Measurements from ENCODE around the gene ATG7.

The ATG7 gene

GRCh38 chr3:11478167-11478566 is 206.0 kb downstream of the ATG7 start:
- Histone ChIP-seq H3K4me2 (no peak overlapping the region), H2AFZ (ENCODE audit: low read depth) (no peak overlapping the region), H4K20me1 (ENCODE audit: insufficient read depth) (no peaks in the 10 kb centered on the region), H3K4me3 (IDR thresholded peaks at IDR 0.05; ENCODE audit: insufficient read depth, low read depth, low read length) (no peak overlapping the region), H3K79me2 (ENCODE audit: insufficient read depth, low read depth) (no peaks in the 10 kb centered on the region), H3K27ac (no peak overlapping the region), H3K4me1 (ENCODE audit: low read depth, poor library complexity, severe bottlenecking) (no peaks in the 10 kb centered on the region), H3K27me3 (ENCODE audit: insufficient read depth, low read depth) (no peaks in the 10 kb centered on the region), H3K9ac (no peak overlapping the region), H3K36me3 (ENCODE audit: insufficient read depth) (no peaks in the 10 kb centered on the region)
- TF ChIP-seq CTCF (conservative IDR thresholded peaks at IDR 0.05; ENCODE audit: low read depth, low read length), result no peak

DNA sequence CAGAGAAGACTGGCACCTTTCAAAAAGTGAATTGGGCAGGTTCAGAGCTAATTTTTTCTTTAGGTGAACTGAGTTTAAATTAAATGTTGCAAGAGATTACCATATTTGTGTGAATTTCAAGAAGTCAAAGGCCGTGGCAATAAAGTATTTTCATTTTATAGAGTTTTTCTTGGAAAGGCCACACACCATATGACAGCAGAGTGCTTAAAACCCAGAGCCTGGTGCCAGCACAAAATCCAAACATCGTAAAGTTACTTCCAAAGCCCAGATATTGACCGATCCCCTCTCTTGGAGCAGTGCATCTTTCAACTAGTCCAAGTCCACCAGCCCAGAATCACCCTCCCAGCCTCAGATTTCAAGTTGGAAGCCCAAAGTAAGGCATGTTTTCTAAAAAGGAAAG is 207.0 kb downstream of the ATG7 start:
- H3K9ac ChIP-seq, result no peak overlapping the region
- no peak overlapping the region for H3K4me3 ChIP-seq (IDR thresholded peaks at IDR 0.05; ENCODE audit: insufficient read depth, low read depth, low read length)
- H3K27me3 ChIP-seq (ENCODE audit: insufficient read depth, low read depth), result no peaks in the 10 kb centered on the region
- H3K79me2 ChIP-seq (ENCODE audit: insufficient read depth, low read depth), result no peaks in the 10 kb centered on the region
- no peak for TF ChIP-seq CTCF (conservative IDR thresholded peaks at IDR 0.05; ENCODE audit: low read depth, low read length)
- no peaks in the 10 kb centered on the region for H3K4me1 ChIP-seq (ENCODE audit: low read depth, poor library complexity, severe bottlenecking)
- H4K20me1 ChIP-seq (ENCODE audit: insufficient read depth), result no peaks in the 10 kb centered on the region
- H3K27ac ChIP-seq, result no peak overlapping the region
- H2AFZ ChIP-seq (ENCODE audit: low read depth), result no peak overlapping the region
- H3K4me2 ChIP-seq, result no peak overlapping the region
- no peaks in the 10 kb centered on the region for H3K36me3 ChIP-seq (ENCODE audit: insufficient read depth)

GRCh38 chr3:11480663-11481298 is 208.6 kb downstream of the ATG7 start:
- Histone ChIP-seq H3K36me3 (ENCODE audit: insufficient read depth) (no peaks in the 10 kb centered on the region), H3K79me2 (ENCODE audit: insufficient read depth, low read depth) (no peaks in the 10 kb centered on the region), H3K4me3 (IDR thresholded peaks at IDR 0.05; ENCODE audit: insufficient read depth, low read depth, low read length) (no peak overlapping the region), H3K4me1 (ENCODE audit: low read depth, poor library complexity, severe bottlenecking) (no peaks in the 10 kb centered on the region), H3K9ac (no peak overlapping the region), H4K20me1 (ENCODE audit: insufficient read depth) (no peaks in the 10 kb centered on the region), H2AFZ (ENCODE audit: low read depth) (no peak overlapping the region), H3K4me2 (no peak overlapping the region), H3K27me3 (ENCODE audit: insufficient read depth, low read depth) (no peaks in the 10 kb centered on the region), H3K27ac (no peak overlapping the region)
- TF ChIP-seq CTCF (conservative IDR thresholded peaks at IDR 0.05; ENCODE audit: low read depth, low read length), result no peak

DNA sequence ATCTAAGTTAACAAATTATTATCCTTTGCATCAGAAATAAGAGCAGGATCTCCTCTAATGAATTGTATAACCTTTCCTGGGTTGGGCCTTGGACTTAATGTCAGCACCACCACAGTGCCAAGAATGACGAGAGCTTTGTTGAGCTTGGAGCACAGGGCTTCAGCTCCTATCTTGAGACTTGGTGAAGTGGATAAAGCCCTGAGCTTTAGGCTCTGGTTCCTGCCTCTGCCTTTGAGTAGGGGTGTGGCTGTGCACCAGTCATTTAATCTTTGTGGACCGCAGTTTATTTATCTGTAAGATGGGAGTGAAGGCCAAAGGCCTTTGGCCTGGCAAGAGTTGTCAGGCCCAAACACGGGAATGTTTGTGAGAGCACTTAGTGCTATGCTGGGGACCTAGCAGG is 209.4 kb downstream of the ATG7 start:
- no peak overlapping the region for H3K27ac ChIP-seq
- H3K4me2 ChIP-seq, result no peak overlapping the region
- no peaks in the 10 kb centered on the region for H4K20me1 ChIP-seq (ENCODE audit: insufficient read depth)
- TF ChIP-seq CTCF (conservative IDR thresholded peaks at IDR 0.05; ENCODE audit: low read depth, low read length), result no peak
- no peaks in the 10 kb centered on the region for H3K36me3 ChIP-seq (ENCODE audit: insufficient read depth)
- H3K79me2 ChIP-seq (ENCODE audit: insufficient read depth, low read depth), result no peaks in the 10 kb centered on the region
- no peaks in the 10 kb centered on the region for H3K4me1 ChIP-seq (ENCODE audit: low read depth, poor library complexity, severe bottlenecking)
- H3K9ac ChIP-seq, result no peak overlapping the region
- no peak overlapping the region for H2AFZ ChIP-seq (ENCODE audit: low read depth)
- no peak overlapping the region for H3K4me3 ChIP-seq (IDR thresholded peaks at IDR 0.05; ENCODE audit: insufficient read depth, low read depth, low read length)
- H3K27me3 ChIP-seq (ENCODE audit: insufficient read depth, low read depth), result no peaks in the 10 kb centered on the region
